Measurements from ENCODE around the gene CBS.
"Not testable (repeated sequence)": the region's sequence is repeated elsewhere in the genome, so short reads cannot be mapped to it uniquely, and the experiment has no call there.

The CBS gene

GRCh38 chr21:43075170-43076022 is at the start of gene CBS:
Gene CBS, minus strand, starts transcription at chr21:43075835. Its CDS starts 3,642 bp downstream, at chr21:43072193.
- DNase-seq, result not testable (repeated sequence)

- DNase-seq, result not testable (repeated sequence)
These were observed 40.3 kb upstream of the CBS start for GRCh38 chr21:43115956-43116355.

GRCh38 chr21:43114483-43114882 is 38.8 kb upstream of the CBS start:
- DNase-seq, result not testable (repeated sequence)

GRCh38 chr21:43109006-43109405 is 33.4 kb upstream of the CBS start:
- DNase-seq, result not testable (repeated sequence)

GRCh38 chr21:43108177-43108576 is 32.5 kb upstream of the CBS start:
- not testable (repeated sequence) for DNase-seq

GRCh38 chr21:43107794-43108137 is 32.1 kb upstream of the CBS start:
- DNase-seq, result not testable (repeated sequence)

- peak; percentile 81 for DNase-seq
These were observed 31.5 kb upstream of the CBS start, which contains the start of gene U2AF1 for GRCh38 chr21:43106965-43107793. Gene U2AF1, minus strand, starts transcription at chr21:43107570. Its CDS starts 76 bp downstream, at chr21:43107494.

- not testable (repeated sequence) for DNase-seq
These were observed 29.0 kb upstream of the CBS start for GRCh38 chr21:43104642-43105041.

- not testable (repeated sequence) for DNase-seq
These were observed 26.6 kb upstream of the CBS start for GRCh38 chr21:43102281-43102680.

GRCh38 chr21:43101676-43102075 is 26.0 kb upstream of the CBS start:
- not testable (repeated sequence) for DNase-seq

GRCh38 chr21:43101000-43101399 is 25.4 kb upstream of the CBS start:
- not testable (repeated sequence) for DNase-seq

GRCh38 chr21:43091979-43092614 is 16.5 kb upstream of the CBS start:
- not testable (repeated sequence) for DNase-seq

GRCh38 chr21:43090947-43091346 is 15.3 kb upstream of the CBS start:
- not testable (repeated sequence) for DNase-seq

GRCh38 chr21:43089463-43089862 is 13.8 kb upstream of the CBS start:
- not testable (repeated sequence) for DNase-seq

- DNase-seq, result not testable (repeated sequence)
These were observed 7.1 kb upstream of the CBS start for GRCh38 chr21:43082587-43083300.

GRCh38 chr21:43076643-43077042 is 1.0 kb upstream of the CBS start:
- not testable (repeated sequence) for DNase-seq

GRCh38 chr21:43076023-43076637 is 495 bp upstream of the CBS start:
- DNase-seq, result not testable (repeated sequence)

GRCh38 chr21:43074401-43075169 is 1.1 kb downstream of the CBS start:
- not testable (repeated sequence) for DNase-seq

GRCh38 chr21:43072742-43073141 is 2.9 kb downstream of the CBS start:
- DNase-seq, result not testable (repeated sequence)

- not testable (repeated sequence) for DNase-seq
These were observed 6.0 kb downstream of the CBS start for GRCh38 chr21:43069682-43070081.

- not testable (repeated sequence) for DNase-seq
These were observed 7.6 kb downstream of the CBS start for GRCh38 chr21:43068065-43068464.
